ENCODE data around the gene SUPT6H. TPM values are rescaled to one million over a fixed set of nuclear protein-coding genes. Genes with fewer than 3 reads are reported as not detected.

Gene SUPT6H
- total and polyA plus RNA-seq, 8 donors, result 16.9 to 135 (median 47.3) TPM

DNA sequence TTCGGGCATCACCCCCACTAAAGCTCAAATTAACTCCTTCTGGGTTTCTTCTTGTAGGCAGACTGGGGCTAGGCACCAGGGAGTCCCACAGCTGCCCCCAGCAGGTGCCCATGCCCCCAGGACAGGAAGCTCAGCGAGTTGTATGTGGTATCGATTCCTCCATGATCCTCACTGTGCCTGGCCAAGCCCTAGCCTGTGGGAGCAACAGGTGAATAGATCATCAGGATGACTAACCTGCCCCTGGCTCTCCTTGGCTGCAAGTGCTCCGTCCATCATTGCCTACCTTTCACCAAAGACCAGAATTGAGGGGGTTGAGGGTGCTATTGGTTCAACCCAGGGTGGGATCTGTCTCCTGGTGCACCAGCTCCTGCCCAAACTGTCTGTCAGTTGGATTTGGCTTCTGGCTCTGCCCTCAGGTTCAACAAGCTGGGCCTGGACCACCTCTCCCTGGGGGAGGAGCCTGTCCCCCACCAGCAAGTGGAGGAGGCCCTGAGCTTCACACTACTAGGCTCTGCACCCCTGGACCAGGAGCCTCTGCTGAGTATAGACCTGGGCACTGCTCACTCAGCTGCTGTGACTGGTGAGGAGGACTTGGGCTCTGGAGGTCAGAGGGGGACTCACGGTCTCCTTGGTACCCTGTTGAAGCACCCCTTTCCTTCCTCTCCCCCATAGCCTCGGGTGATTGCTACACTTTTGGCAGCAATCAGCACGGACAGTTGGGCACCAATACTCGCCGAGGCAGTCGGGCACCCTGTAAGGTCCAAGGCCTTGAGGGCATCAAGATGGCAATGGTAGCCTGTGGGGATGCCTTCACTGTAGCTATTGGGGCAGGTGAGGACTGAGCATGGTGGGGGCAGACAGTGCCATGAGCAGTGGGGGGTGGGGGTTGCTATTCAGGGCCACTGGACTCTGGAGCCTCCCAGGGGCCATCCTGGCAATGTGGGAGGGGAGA, 78.7 kb downstream of the SUPT6H start:
- no peak for TF ChIP-seq EP300 (IDR thresholded peaks at IDR 0.05)
- no peak for TF ChIP-seq POLR2A (IDR thresholded peaks at IDR 0.05)
- TF ChIP-seq, protein P1, sequence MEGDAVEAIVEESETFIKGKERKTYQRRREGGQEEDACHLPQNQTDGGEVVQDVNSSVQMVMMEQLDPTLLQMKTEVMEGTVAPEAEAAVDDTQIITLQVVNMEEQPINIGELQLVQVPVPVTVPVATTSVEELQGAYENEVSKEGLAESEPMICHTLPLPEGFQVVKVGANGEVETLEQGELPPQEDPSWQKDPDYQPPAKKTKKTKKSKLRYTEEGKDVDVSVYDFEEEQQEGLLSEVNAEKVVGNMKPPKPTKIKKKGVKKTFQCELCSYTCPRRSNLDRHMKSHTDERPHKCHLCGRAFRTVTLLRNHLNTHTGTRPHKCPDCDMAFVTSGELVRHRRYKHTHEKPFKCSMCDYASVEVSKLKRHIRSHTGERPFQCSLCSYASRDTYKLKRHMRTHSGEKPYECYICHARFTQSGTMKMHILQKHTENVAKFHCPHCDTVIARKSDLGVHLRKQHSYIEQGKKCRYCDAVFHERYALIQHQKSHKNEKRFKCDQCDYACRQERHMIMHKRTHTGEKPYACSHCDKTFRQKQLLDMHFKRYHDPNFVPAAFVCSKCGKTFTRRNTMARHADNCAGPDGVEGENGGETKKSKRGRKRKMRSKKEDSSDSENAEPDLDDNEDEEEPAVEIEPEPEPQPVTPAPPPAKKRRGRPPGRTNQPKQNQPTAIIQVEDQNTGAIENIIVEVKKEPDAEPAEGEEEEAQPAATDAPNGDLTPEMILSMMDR (IDR thresholded peaks at IDR 0.05), result no peak
- no peak for TF ChIP-seq POLR2AphosphoS5 (IDR thresholded peaks at IDR 0.05)
- H3K4me3 ChIP-seq, result no peak overlapping the region
- H3K27ac ChIP-seq, result peak overlapping the region in 1 of 5 donors; percentile 97
- H3K36me3 ChIP-seq, result peaks cover 0 to 7% (median 0%) of the 10 kb centered on the region in 4 donors
- 86 to 88% (median 87%) methylated on average over 10 of the region's 10 CpGs for WGBS, 5 donors
- peaks cover 19 to 44% (median 38%) of the 10 kb centered on the region in 4 donors for H3K4me1 ChIP-seq
- no peak for DNase-seq
- intact Hi-C loops (cut with DNase I; ENCODE audit: low total_unique reads), result no loop called here
- H3K27me3 ChIP-seq, result peaks cover 0 to 5% (median 0%) of the 10 kb centered on the region in 3 donors
- no peaks in the 10 kb centered on the region for H3K9me3 ChIP-seq

DNA sequence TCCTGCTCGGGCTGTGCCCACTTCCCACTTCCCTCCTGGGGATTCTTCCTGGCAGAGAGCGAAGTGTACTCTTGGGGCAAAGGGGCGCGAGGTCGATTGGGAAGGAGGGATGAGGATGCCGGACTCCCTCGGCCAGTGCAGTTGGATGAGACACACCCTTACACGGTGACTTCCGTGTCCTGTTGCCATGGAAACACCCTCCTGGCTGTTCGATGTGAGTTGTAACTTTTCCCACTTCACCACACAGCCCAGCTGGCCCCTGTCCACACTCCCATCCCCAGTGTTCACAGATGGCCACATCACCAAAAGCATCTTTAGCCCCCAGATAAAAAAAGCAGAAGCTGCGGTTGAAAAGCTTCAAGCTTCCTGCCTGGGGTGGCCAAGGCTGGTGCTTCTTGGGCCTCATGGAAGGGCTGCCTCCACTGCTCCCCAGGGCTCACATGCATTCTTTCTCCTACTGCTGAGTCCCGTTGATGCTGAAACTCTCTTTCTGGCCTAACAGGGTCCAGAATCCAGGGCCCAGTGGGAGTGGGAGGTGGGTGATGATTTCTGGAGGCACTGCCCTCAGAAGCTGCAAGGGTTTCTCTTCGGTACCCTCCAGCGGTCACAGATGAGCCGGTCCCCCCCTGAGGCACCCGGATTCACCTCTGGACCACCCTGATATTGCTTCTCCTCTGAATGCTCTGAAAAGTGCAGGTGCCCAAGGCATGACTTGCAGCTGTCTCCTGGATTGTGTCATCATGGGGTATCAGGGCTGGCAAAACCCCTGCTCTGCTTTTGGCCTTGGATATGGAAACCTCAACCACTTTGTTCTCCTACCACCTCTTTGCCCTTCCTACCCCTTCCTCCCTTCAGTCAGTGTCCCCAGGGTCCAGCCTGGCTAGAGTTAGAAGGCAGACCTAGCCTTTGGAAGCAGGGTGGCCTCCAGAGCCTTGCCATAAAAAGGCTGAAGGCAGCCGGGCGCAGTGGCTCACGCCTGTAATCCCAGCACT, 79.6 kb downstream of the SUPT6H start:
- H3K36me3 ChIP-seq, result peaks cover 0 to 7% (median 0%) of the 10 kb centered on the region in 4 donors
- no peak overlapping the region for H3K4me3 ChIP-seq
- H3K9me3 ChIP-seq, result no peaks in the 10 kb centered on the region
- H3K4me1 ChIP-seq, result peaks cover 28 to 54% (median 48%) of the 10 kb centered on the region in 4 donors
- H3K27ac ChIP-seq, result peak overlapping the region in 4 of 5 donors; percentile 96 to 99 (median 98)
- intact Hi-C loops (cut with DNase I; ENCODE audit: low total_unique reads), result no loop called here
- no peak for DNase-seq
- no peak for TF ChIP-seq EP300 (IDR thresholded peaks at IDR 0.05)
- no peak for TF ChIP-seq POLR2A (IDR thresholded peaks at IDR 0.05)
- TF ChIP-seq POLR2AphosphoS5 (IDR thresholded peaks at IDR 0.05), result no peak
- TF ChIP-seq, protein P1 (IDR thresholded peaks at IDR 0.05), result no peak
- H3K27me3 ChIP-seq, result peaks cover 0 to 5% (median 0%) of the 10 kb centered on the region in 3 donors
- 68 to 73% (median 71%) methylated on average over 15 to 19 of the region's 19 CpGs for WGBS, 5 donors

GRCh38 chr17:28743243-28744103, 81.5 kb downstream of the SUPT6H start, which contains the start of gene TRAF4:
TSS of gene TRAF4 (plus strand) at chr17:28744011. CDS start at chr17:28744113, 102 bp downstream.
- Histone ChIP-seq H3K4me1 (peaks cover 47 to 72% (median 66%) of the 10 kb centered on the region in 4 donors), H3K27me3 (peaks cover 0 to 5% (median 0%) of the 10 kb centered on the region in 3 donors), H3K9me3 (no peaks in the 10 kb centered on the region), H3K36me3 (peaks cover 11 to 14% (median 12%) of the 10 kb centered on the region in 4 donors), H3K27ac (peak within 1 kb of the TSS; percentile 96 to 99 (median 98)), H3K4me3 (peak within 1 kb of the TSS; percentile 61 to 89 (median 80))
- intact Hi-C loops (cut with DNase I; ENCODE audit: low total_unique reads), result no loop called here
- TF ChIP-seq EP300 (IDR thresholded peaks at IDR 0.05), result no peak
- TF ChIP-seq, protein P1 (IDR thresholded peaks at IDR 0.05), result peak in 1 of 7 experiments; percentile 51
- TF ChIP-seq POLR2AphosphoS5 (IDR thresholded peaks at IDR 0.05), result peak; percentile 27 to 87 (median 76)
- peak; percentile 89 to 95 for DNase-seq
- WGBS, 5 donors, result 0 to 9% (median 1%) methylated on average over 14 to 70 of the region's 70 CpGs

Data from stomach (tissue), 9 donors.